H1 (cell line): Measurements from ENCODE around the gene TUBB1. TPM values are rescaled to one million over a fixed set of nuclear protein-coding genes. Genes with fewer than 3 reads are reported as not detected.
A peak's percentile ranks its signal among the peaks of the same experiment; 100 is the strongest.

ENCODE experiments used
- CTCF ChIA-PET: fragments of 300-600 bp; sonication (Branson Sonifier 250); formaldehyde crosslinking; loops from one replicate; lab custom pipeline; 2021; ENCODE audit not compliant: partially characterized antibody; lab: Charles Lee
- POLR2A ChIA-PET: fragments of 300-600 bp; sonication (Branson Sonifier 250); formaldehyde crosslinking; loops from one replicate; lab custom pipeline; 2021; ENCODE audit warnings: inconsistent platforms; ENCODE audit not compliant: partially characterized antibody; lab: Charles Lee
- DNase-seq, 2 experiments: peaks; one replicate each; pipeline versions ENCODE4 v3.0.0 to v3.0.0-alpha.2; 2010 to 2022; ENCODE audit warnings: low spot score in 2 of 2, low read depth in 1 of 2, mixed read lengths in 1 of 2
- FAIRE-seq: peaks from 2 replicates; lab custom pipeline; 2011; peaks lifted over from hg19 to GRCh38; lab: Jason Lieb, UNC
- H2AFZ ChIP-seq: 2 replicates; pipeline ENCODE4 v1.8.1; 2012; ENCODE audit warnings: low read length, inconsistent platforms
- H2AK5ac ChIP-seq: 2 replicates; pipeline ENCODE4 v1.6.1; 2013; ENCODE audit warnings: low read depth, low read length
- H2BK120ac ChIP-seq: replicated peaks from 2 replicates; pipeline ENCODE3; 2013; ENCODE audit warnings: low read depth, low read length, inconsistent platforms
- H2BK12ac ChIP-seq: 2 replicates; pipeline ENCODE4 v1.6.1; 2013; ENCODE audit warnings: low read depth, low read length
- H2BK15ac ChIP-seq: 2 replicates; pipeline ENCODE4 v1.6.1; 2013; ENCODE audit warnings: low read length
- H2BK20ac ChIP-seq: 2 replicates; pipeline ENCODE4 v1.6.1; 2013; ENCODE audit warnings: low read length
- H2BK5ac ChIP-seq: 2 replicates; pipeline ENCODE4 v1.6.1; 2013; ENCODE audit warnings: low read depth, low read length
- H3K14ac ChIP-seq: 2 replicates; pipeline ENCODE4 v1.6.1; 2013; ENCODE audit warnings: inconsistent platforms; ENCODE audit not compliant: insufficient read length
- H3K18ac ChIP-seq: 2 replicates; pipeline ENCODE4 v1.6.1; 2013; ENCODE audit warnings: low read length; ENCODE audit errors: extremely low read depth
- H3K23ac ChIP-seq: 2 replicates; pipeline ENCODE4 v1.6.1; 2013; ENCODE audit warnings: inconsistent platforms; ENCODE audit not compliant: insufficient read length
- H3K23me2 ChIP-seq: 2 replicates; pipeline ENCODE4 v1.6.1; 2013; ENCODE audit warnings: low read depth, low read length
- H3K27ac ChIP-seq: 2 replicates; pipeline ENCODE4 v1.6.1; 2011; ENCODE audit warnings: low read depth, low read length, inconsistent platforms
- H3K27me3 ChIP-seq, 4 experiments: replicated peaks in 1 of 4; 1 replicate in 1 of 4; 2 replicates in 3 of 4; pipeline versions ENCODE4 v1.6.1 to v1.8.1; 2011 to 2013; ENCODE audit warnings: low read length in 3 of 4, mild to moderate bottlenecking in 3 of 4, inconsistent platforms in 2 of 4, mixed read lengths in 2 of 4, moderate library complexity in 1 of 4; ENCODE audit not compliant: control insufficient read depth in 3 of 4, insufficient read depth in 3 of 4; ENCODE audit errors: extremely low read depth in 1 of 4
- H3K36me3 ChIP-seq, 4 experiments: 2 replicates each; pipeline versions ENCODE4 v1.6.1 to v1.8.1; 2011 to 2013; ENCODE audit warnings: mild to moderate bottlenecking in 4 of 4, low read length in 3 of 4, moderate library complexity in 2 of 4, control low read depth in 1 of 4, inconsistent platforms in 1 of 4; ENCODE audit not compliant: insufficient read depth in 4 of 4, control insufficient read depth in 2 of 4
- H3K4ac ChIP-seq: replicated peaks from 2 replicates; pipeline ENCODE3; 2013; ENCODE audit warnings: low read length, low read depth, mixed read lengths, inconsistent platforms; ENCODE audit not compliant: insufficient read length
- H3K4me1 ChIP-seq, 4 experiments: replicated peaks in 1 of 4; 1 replicate in 1 of 4; 2 replicates in 3 of 4; pipeline versions ENCODE4 v1.6.1 to v1.8.1; 2011 to 2013; ENCODE audit warnings: low read length in 3 of 4, inconsistent platforms in 2 of 4, mixed read lengths in 1 of 4; ENCODE audit not compliant: insufficient read depth in 4 of 4, control insufficient read depth in 3 of 4
- H3K4me2 ChIP-seq, 2 experiments: 2 replicates each; pipeline versions ENCODE4 v1.6.1 to v1.8.1; 2011 to 2013; ENCODE audit warnings: low read depth in 2 of 2, low read length in 2 of 2, control low read depth in 1 of 2, inconsistent platforms in 1 of 2, mild to moderate bottlenecking in 1 of 2; ENCODE audit not compliant: insufficient read depth in 1 of 2
- H3K4me3 ChIP-seq, 4 experiments: fragments of 200-600, 300-600 bp in 1 of 4; sonication (generic), shearing (Covaris generic), sonication (Bioruptor Twin) in 1 of 4; 2 replicates each; pipeline versions ENCODE4 v1.5.1 to v1.8.1; 2011 to 2016; ENCODE audit warnings: low read length in 4 of 4, low read depth in 3 of 4, control low read depth in 2 of 4, inconsistent platforms in 2 of 4, mild to moderate bottlenecking in 2 of 4, mixed read lengths in 1 of 4, moderate library complexity in 1 of 4; ENCODE audit not compliant: insufficient read depth in 2 of 4; ENCODE audit errors: extremely low read depth in 1 of 4
- H3K56ac ChIP-seq: replicated peaks from 2 replicates; pipeline ENCODE3; 2013; ENCODE audit warnings: low read depth, mild to moderate bottlenecking, mixed read lengths, low read length, inconsistent platforms; ENCODE audit not compliant: insufficient read length
- H3K79me1 ChIP-seq: 2 replicates; pipeline ENCODE4 v1.6.1; 2013; ENCODE audit warnings: low read depth, low read length, control low read depth
- H3K79me2 ChIP-seq, 2 experiments: 2 replicates each; pipeline versions ENCODE4 v1.6.1 to v1.8.1; 2012 to 2013; ENCODE audit warnings: low read length in 2 of 2, mild to moderate bottlenecking in 2 of 2, inconsistent platforms in 1 of 2; ENCODE audit not compliant: insufficient read depth in 2 of 2, control insufficient read depth in 1 of 2
- H3K9ac ChIP-seq, 4 experiments: replicated peaks in 1 of 4; 1 replicate in 1 of 4; 2 replicates in 3 of 4; pipeline versions ENCODE4 v1.6.1 to v1.8.1; 2011 to 2013; ENCODE audit warnings: low read depth in 3 of 4, low read length in 3 of 4, control low read depth in 2 of 4, mild to moderate bottlenecking in 2 of 4, moderate library complexity in 2 of 4, inconsistent platforms in 1 of 4; ENCODE audit errors: extremely low read depth in 1 of 4
- H3K9me3 ChIP-seq, 2 experiments: 2 replicates each; pipeline versions ENCODE4 v1.6.1 to v1.8.1; 2012 to 2013; ENCODE audit warnings: mild to moderate bottlenecking in 2 of 2, moderate library complexity in 2 of 2, control low read depth in 1 of 2, inconsistent platforms in 1 of 2, low read depth in 1 of 2, low read length in 1 of 2, mixed read lengths in 1 of 2; ENCODE audit not compliant: insufficient read depth in 2 of 2
- H4K20me1 ChIP-seq, 2 experiments: replicated peaks in 1 of 2; 2 replicates each; pipeline versions ENCODE3 to v1.8.1; 2011 to 2013; ENCODE audit warnings: inconsistent platforms in 2 of 2, low read length in 2 of 2, mild to moderate bottlenecking in 1 of 2; ENCODE audit not compliant: insufficient read depth in 2 of 2, control insufficient read depth in 1 of 2
- H4K5ac ChIP-seq: 2 replicates; pipeline ENCODE4 v1.6.1; 2013; ENCODE audit warnings: low read length, low read depth, mixed read lengths, inconsistent platforms; ENCODE audit not compliant: insufficient read length
- H4K8ac ChIP-seq: 2 replicates; pipeline ENCODE4 v1.8.0; 2013; ENCODE audit warnings: mild to moderate bottlenecking, moderate library complexity, low read length, inconsistent platforms; ENCODE audit not compliant: insufficient read depth; ENCODE audit errors: extremely low read depth
- H4K91ac ChIP-seq: replicated peaks from 2 replicates; pipeline ENCODE3; 2013; ENCODE audit warnings: low read length, mixed read lengths, inconsistent platforms; ENCODE audit not compliant: insufficient read length
- NANOG ChIP-seq: IDR thresholded peaks from 2 replicates; pipeline ENCODE4 v1.6.1; 2011; ENCODE audit warnings: low read length, low read depth, mild to moderate bottlenecking, inconsistent platforms; ENCODE audit not compliant: insufficient read depth, poor library complexity, severe bottlenecking
- POLR2A ChIP-seq, 2 experiments: IDR thresholded peaks; 1 replicate in 1 of 2; 2 replicates in 1 of 2; pipeline ENCODE4 v1.6.1; 2011; ENCODE audit warnings: low read depth in 2 of 2, low read length in 2 of 2, mild to moderate bottlenecking in 2 of 2; ENCODE audit errors: control extremely low read depth in 1 of 2
- SIN3A ChIP-seq, 2 experiments: IDR thresholded peaks in 1 of 2; conservative IDR thresholded peaks in 1 of 2; 2 replicates each; pipeline ENCODE4 v1.6.1; 2011 to 2012; ENCODE audit warnings: low read length in 2 of 2, improper control_type of control experiment in 1 of 2, low read depth in 1 of 2, mild to moderate bottlenecking in 1 of 2
- SP1 ChIP-seq: IDR thresholded peaks from 2 replicates; pipeline ENCODE4 v1.6.1; 2011; ENCODE audit warnings: low read depth, low read length
- WGBS, 2 experiments: shearing (Covaris generic) in 1 of 2; methylation state at CpG; one replicate each; pipeline versions ENCODE4 v1.1.6 to v1.1.7; 2013 to 2015; ENCODE audit warnings: low lambda C conversion rate in 2 of 2, mixed read lengths in 2 of 2, inconsistent platforms in 1 of 2, low coverage in 1 of 2, missing lambda C conversion rate in 1 of 2; ENCODE audit not compliant: insufficient replicate concordance in 2 of 2, insufficient coverage in 1 of 2, insufficient read length in 1 of 2; ENCODE audit errors: extremely low coverage in 1 of 2, missing lambda C conversion rate in 1 of 2; 5-methylcytosine and 5-hydroxymethylcytosine counted together
- polyA plus RNA-seq, 7 experiments: library from polyadenylated mRNA; depleted of rRNA in 3 of 7; stranded (reverse) in 5 of 7; unstranded in 2 of 7; fragments of >200 nt in 5 of 7; fragments of 200-250 nt in 2 of 7; gene quantifications; 1 replicate in 5 of 7; 2 replicates in 1 of 7; 4 replicates in 1 of 7; pipeline versions ENCODE4 v1.2.1 to v1.2.3, GENCODE V29; 2011 to 2013; ENCODE audit warnings: missing spikeins in 2 of 7, mixed read lengths in 2 of 7
- total RNA-seq: library from RNA; stranded (reverse); fragmentation: NEBNext Ultra II Directional; extraction: Animal tissue kit (Norgen Biotek cat#: 25700); gene quantifications from 2 replicates; pipeline ENCODE4 v1.2.1, GENCODE V29; 2021

Gene TUBB1
- total and polyA plus RNA-seq, 2 of the 8 experiments (the other 6 are each of a cell fraction or from before 2014, with no cell fraction given) = not detected

DNA sequence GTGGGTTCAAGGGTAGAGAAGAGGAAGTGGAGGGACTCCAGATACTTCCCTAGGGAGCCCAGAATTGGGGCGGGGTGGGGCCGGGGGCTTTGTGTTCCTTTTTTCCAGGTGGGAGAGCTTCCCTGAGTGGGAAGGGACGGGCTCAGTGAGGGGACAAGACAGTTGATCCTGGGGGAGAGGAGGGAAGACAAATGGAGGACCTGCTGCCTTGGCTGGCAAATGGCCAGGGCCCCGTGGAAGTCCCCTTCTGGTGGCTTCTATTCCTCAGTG lies 14.8 kb upstream of the TUBB1 start:
- H3K18ac ChIP-seq = no peak overlapping the region
- no peak overlapping the region for H3K27ac ChIP-seq
- H3K4me2 ChIP-seq = no peak overlapping the region
- no peak overlapping the region for H2AFZ ChIP-seq
- H3K27me3 ChIP-seq = peaks cover 0 to 12% (median 5%) of the 10 kb centered on the region in 4 experiments; a peak in 3 of 7 replicates
- H4K8ac ChIP-seq = no peak overlapping the region
- H4K91ac ChIP-seq = no peak overlapping the region
- H3K14ac ChIP-seq = no peak overlapping the region
- no peaks in the 10 kb centered on the region for H3K79me2 ChIP-seq
- H2BK120ac ChIP-seq = no peak overlapping the region
- H3K56ac ChIP-seq = peak overlapping the region; percentile 26
- H3K9me3 ChIP-seq = no peaks in the 10 kb centered on the region
- no peak for DNase-seq
- ChIA-PET POLR2A (no interaction called here), CTCF (interaction anchor here (1.2 kb wide), 1 partner anchor 121 kb away, joined by 4 read pairs; no protein-coding TSS in a partner anchor)
- peaks cover 2% of the 10 kb centered on the region; the same call in 1 of the 2 replicates for H3K23me2 ChIP-seq
- H3K4me1 ChIP-seq = peaks cover 0 to 8% (median 5%) of the 10 kb centered on the region in 4 experiments; a peak in 3 of 7 replicates
- H3K4ac ChIP-seq = no peak overlapping the region
- H4K5ac ChIP-seq = no peak overlapping the region
- no peak for FAIRE-seq
- H2BK12ac ChIP-seq = no peak overlapping the region
- peaks cover 0 to 6% of the 10 kb centered on the region in 2 experiments for H4K20me1 ChIP-seq
- WGBS, 2 experiments = 83% methylated on average over 4 of the region's 4 CpGs; no CpG with 5 or more reads in 1 of the 2 experiments
- H2BK20ac ChIP-seq = no peak overlapping the region
- no peak overlapping the region for H3K23ac ChIP-seq
- no peak overlapping the region for H2BK5ac ChIP-seq
- no peak for TF ChIP-seq POLR2A (IDR thresholded peaks at IDR 0.05; ENCODE audit: control extremely low read depth in 1 of 2, low read depth in 2 of 2, low read length in 2 of 2)
- TF ChIP-seq NANOG = no peak
- no peak for TF ChIP-seq SP1
- no peak for TF ChIP-seq SIN3A (conservative IDR thresholded peaks at IDR 0.05 in 1 of 2, IDR thresholded peaks at IDR 0.05 in 1 of 2; ENCODE audit: low read depth in 1 of 2, low read length in 2 of 2)
- H3K4me3 ChIP-seq = no peak overlapping the region
- no peak overlapping the region for H2AK5ac ChIP-seq
- H3K9ac ChIP-seq = no peak overlapping the region
- no peaks in the 10 kb centered on the region for H3K36me3 ChIP-seq
- H3K79me1 ChIP-seq = no peaks in the 10 kb centered on the region
- H2BK15ac ChIP-seq = no peak overlapping the region
